Psoas muscle (tissue), 8 donors: ENCODE results near the gene RASA3. TPM values are rescaled to one million over a fixed set of nuclear protein-coding genes. Genes with fewer than 3 reads are reported as not detected.

Experiments
- ATAC-seq, 4 donors: fragments of 200-7000 bp; cut with Tn5 transposase; one replicate each; pipeline ENCODE4 v1.9.1; 2020; ENCODE audit warnings: moderate library complexity in 3 of 4, mild to moderate bottlenecking in 2 of 4
- DNase-seq, 2 donors: peaks; one replicate each; pipeline ENCODE4 v3.0.0-alpha.2; 2020
- H3K27ac ChIP-seq: fragments of 200-600 bp; one replicate; pipeline ENCODE4 v1.8.0; 2022
- H3K27me3 ChIP-seq, 3 donors: fragments of 200-600 bp in 1 of 3; one replicate each; pipeline versions ENCODE4 v1.6.1 to v1.8.0; 2013 to 2022; ENCODE audit warnings: low read length in 2 of 3, mild to moderate bottlenecking in 2 of 3, moderate library complexity in 1 of 3; ENCODE audit not compliant: insufficient read depth in 3 of 3
- H3K36me3 ChIP-seq, 2 donors: fragments of 200-600 bp in 1 of 2; one replicate each; pipeline versions ENCODE4 v1.6.1 to v1.8.0; 2013 to 2022; ENCODE audit warnings: low read depth in 1 of 2, mild to moderate bottlenecking in 1 of 2, moderate library complexity in 1 of 2; ENCODE audit not compliant: insufficient read depth in 1 of 2
- H3K4me1 ChIP-seq: fragments of 200-600 bp; one replicate; pipeline ENCODE4 v1.8.0; 2022
- H3K4me3 ChIP-seq: fragments of 200-600 bp; one replicate; pipeline ENCODE4 v1.8.0; 2022; ENCODE audit warnings: mild to moderate bottlenecking
- H3K9me3 ChIP-seq: fragments of 200-600 bp; one replicate; pipeline ENCODE4 v1.8.0; 2022
- WGBS, 3 donors: extraction: QIAGEN DNeasy Blood & Tissue Kit; methylation state at CpG; one replicate each; pipeline versions ENCODE4 v1.1.6 to v1.1.7; 2013; 5-methylcytosine and 5-hydroxymethylcytosine counted together
- intact Hi-C, 2 donors: fragments of 100-400 bp; cut with DNase I; formaldehyde crosslinking; loops; one replicate each; pipeline versions ENCODE4 v1.11.0 to v1.14.2; 2022
- polyA plus RNA-seq, 3 donors: library from polyadenylated mRNA; stranded (reverse); fragments of 200-250 nt; gene quantifications; one replicate each; pipeline ENCODE4 v1.2.3, GENCODE V29; 2013
- total RNA-seq, 4 donors: library from RNA; stranded (reverse); fragmentation: NEBNext Ultra II Directional in 2 of 4; extraction: Animal tissue kit (Norgen Biotek cat#: 25700) in 2 of 4; gene quantifications; one replicate each; pipeline versions ENCODE4 v1.2.1 to v1.2.4, GENCODE V29; 2021 to 2023
- TF ChIP-seq, protein P1 (sequence below): fragments of 200-600 bp; IDR thresholded peaks from one replicate; pipeline ENCODE4 v1.8.0; 2022; ENCODE audit warnings: antibody characterized with exemption
- donor health status: healthy with polysubstance abuse.
- donor health status: DM: no; HTN: no; CAD: no; lungs with moderate emphysema.
- donor health status: Bipolar disorder and iron deficiency.
- donor health status: healthy.
- donor health status: DM: yes; HTN: yes; CAD: no.
- donor health status: DM: no; HTN: no; CAD: no.
- donor health status: DM: no; HTN: no; CAD: no.
- donor health status: DM: yes; HTN: yes; CAD: no.

RASA3 gene
- total and polyA plus RNA-seq, 7 donors: 4.8 to 24.4 (median 13.1) TPM

- 91 to 98% (median 91%) methylated on average over 18 of the region's 18 CpGs for whole genome bisulfite sequencing, 3 donors
- Histone ChIP-seq H3K4me3 (no peak overlapping the region), H3K27ac (no peak overlapping the region), H3K27me3 (no peaks in the 10 kb centered on the region), H3K9me3 (peaks cover 11% of the 10 kb centered on the region), H3K36me3 (no peaks in the 10 kb centered on the region), H3K4me1 (no peaks in the 10 kb centered on the region)
- ATAC-seq: peak in 1 of 4 donors; percentile 40
- intact Hi-C loops: no loop called here
- TF ChIP-seq, protein P1, sequence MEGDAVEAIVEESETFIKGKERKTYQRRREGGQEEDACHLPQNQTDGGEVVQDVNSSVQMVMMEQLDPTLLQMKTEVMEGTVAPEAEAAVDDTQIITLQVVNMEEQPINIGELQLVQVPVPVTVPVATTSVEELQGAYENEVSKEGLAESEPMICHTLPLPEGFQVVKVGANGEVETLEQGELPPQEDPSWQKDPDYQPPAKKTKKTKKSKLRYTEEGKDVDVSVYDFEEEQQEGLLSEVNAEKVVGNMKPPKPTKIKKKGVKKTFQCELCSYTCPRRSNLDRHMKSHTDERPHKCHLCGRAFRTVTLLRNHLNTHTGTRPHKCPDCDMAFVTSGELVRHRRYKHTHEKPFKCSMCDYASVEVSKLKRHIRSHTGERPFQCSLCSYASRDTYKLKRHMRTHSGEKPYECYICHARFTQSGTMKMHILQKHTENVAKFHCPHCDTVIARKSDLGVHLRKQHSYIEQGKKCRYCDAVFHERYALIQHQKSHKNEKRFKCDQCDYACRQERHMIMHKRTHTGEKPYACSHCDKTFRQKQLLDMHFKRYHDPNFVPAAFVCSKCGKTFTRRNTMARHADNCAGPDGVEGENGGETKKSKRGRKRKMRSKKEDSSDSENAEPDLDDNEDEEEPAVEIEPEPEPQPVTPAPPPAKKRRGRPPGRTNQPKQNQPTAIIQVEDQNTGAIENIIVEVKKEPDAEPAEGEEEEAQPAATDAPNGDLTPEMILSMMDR: no peak
- DNase-seq: peak in 1 of 2 donors; percentile 30
Observed at GRCh38 chr13:114087430-114087829, 45.0 kb downstream of the RASA3 start.

DNA sequence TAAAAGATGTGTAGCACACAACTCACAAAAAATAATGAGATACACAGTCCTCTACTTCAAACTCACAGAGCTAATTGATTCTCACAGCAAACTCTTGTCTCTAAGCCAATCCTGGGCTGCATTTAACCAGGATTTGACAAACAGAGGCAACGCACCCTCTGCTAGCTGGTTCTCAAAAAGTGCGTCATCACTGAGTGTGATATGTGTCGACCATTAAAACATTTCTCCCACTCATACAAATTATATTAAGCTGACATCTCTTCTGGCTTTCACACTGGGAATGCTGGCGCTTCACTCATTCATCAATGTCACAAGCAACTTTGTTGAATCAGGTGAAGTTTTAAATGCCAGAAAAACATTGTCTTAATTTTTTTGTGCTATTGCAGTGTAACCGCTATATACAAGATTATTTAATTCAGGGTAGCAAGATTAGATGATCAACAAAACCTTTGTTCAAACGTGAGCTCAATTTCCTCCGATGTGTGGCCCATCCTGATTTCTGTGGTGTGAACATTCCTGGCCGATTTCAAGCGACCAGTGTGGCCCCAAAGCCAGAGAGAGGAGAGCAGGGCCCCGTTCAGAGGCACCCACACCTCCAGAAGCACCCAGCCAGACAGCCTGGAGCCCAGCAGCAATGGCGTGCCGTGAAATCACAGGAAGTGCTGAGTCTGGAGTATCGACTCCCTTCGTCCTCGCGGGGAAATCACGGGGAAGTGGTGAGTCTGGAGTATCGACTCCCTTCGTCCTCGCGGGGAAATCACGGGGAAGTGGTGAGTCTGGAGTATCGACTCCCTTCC lies 49.4 kb downstream of the RASA3 start:
- intact Hi-C loops: no loop called here
- Histone ChIP-seq H3K36me3 (no peaks in the 10 kb centered on the region), H3K4me3 (no peak overlapping the region), H3K4me1 (peaks cover 5% of the 10 kb centered on the region), H3K27ac (no peak overlapping the region), H3K9me3 (no peaks in the 10 kb centered on the region), H3K27me3 (no peaks in the 10 kb centered on the region)
- TF ChIP-seq, protein P1: no peak
- ATAC-seq: no peak
- no peak for DNase-seq
- 90 to 93% (median 93%) methylated on average over 20 to 23 of the region's 23 CpGs for WGBS, 3 donors

GRCh38 chr13:114081761-114082681 lies 50.4 kb downstream of the RASA3 start:
- TF ChIP-seq, protein P1: no peak
- H3K9me3 ChIP-seq: no peaks in the 10 kb centered on the region
- no peaks in the 10 kb centered on the region for H3K36me3 ChIP-seq
- no peak for ATAC-seq
- no peaks in the 10 kb centered on the region for H3K27me3 ChIP-seq
- DNase-seq: peak in 1 of 2 donors; percentile 41
- intact Hi-C loops: no loop called here
- peaks cover 8% of the 10 kb centered on the region for H3K4me1 ChIP-seq
- WGBS, 3 donors: 83 to 88% (median 87%) methylated on average over 30 of the region's 30 CpGs
- no peak overlapping the region for H3K27ac ChIP-seq
- no peak overlapping the region for H3K4me3 ChIP-seq

DNA sequence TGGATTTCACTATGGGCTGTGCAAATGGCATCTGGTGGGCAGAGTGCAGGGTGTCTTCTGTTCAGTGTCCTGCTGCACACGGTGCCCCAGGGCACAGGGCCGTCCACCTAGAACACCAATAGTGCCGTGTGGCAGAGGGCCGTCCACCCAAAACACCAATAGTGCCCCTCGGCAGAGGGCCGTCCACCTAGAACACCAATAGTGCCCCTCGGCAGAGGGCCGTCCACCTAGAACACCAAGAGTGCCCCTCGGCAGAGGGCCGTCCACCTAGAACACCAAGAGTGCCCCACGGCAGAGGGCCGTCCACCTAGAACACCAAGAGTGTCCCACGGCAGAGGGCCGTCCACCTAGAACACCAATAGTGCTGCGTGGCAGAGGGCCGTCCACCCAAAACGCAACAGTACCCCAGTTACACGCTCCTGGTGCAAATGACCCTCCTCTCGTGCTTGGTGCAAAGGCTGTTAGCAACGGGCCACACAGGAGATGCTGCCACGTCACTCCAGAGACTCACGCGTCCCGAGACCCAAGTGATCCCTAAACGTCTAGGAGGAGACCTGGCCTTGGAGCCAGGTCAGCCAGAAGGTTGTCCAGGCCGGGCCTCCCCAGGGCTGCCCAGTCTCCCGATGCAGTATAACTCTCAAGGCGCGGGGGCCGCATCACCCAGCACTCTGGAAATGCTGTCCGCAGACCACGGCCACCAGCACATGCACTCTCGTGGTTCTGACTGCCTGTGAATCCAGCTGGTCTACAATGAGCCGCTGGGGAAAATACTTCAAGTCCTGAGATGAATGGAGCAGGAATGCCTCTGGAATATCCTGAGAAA lies 51.5 kb downstream of the RASA3 start:
- no peak overlapping the region for H3K4me3 ChIP-seq
- TF ChIP-seq, protein P1: no peak
- 85 to 93% (median 91%) methylated on average over 34 of the region's 34 CpGs for WGBS, 3 donors
- ATAC-seq (no peak), DNase-seq (peak in 1 of 2 donors; percentile 38)
- no peaks in the 10 kb centered on the region for H3K27me3 ChIP-seq
- no peaks in the 10 kb centered on the region for H3K9me3 ChIP-seq
- H3K36me3 ChIP-seq: no peaks in the 10 kb centered on the region
- peaks cover 8% of the 10 kb centered on the region for H3K4me1 ChIP-seq
- no peak overlapping the region for H3K27ac ChIP-seq
- intact Hi-C loops: no loop called here
